DND-41 (cell line): ENCODE results near the gene AREL1.

Experiments
- ATAC-seq: fragments of 200-7000 bp; cut with Tn5 transposase; 3 replicates; pipeline ENCODE4 v1.9.1; 2021; ENCODE audit warnings: low read depth; ENCODE audit not compliant: insufficient read depth
- DNase-seq: peaks from one replicate; pipeline ENCODE4 v3.0.0-alpha.2; 2020
- H2AFZ ChIP-seq: 2 replicates; pipeline ENCODE4 v1.6.0; 2012; ENCODE audit warnings: low read depth, low read length
- H3K27ac ChIP-seq: 2 replicates; pipeline ENCODE4 v1.5.1; 2012; ENCODE audit warnings: low read length, inconsistent platforms
- H3K27me3 ChIP-seq: fragments of 200-600 bp; sonication (generic); 2 replicates; pipeline ENCODE4 v1.6.0; 2012; ENCODE audit warnings: low read length, mild to moderate bottlenecking, inconsistent platforms; ENCODE audit not compliant: insufficient read depth, poor library complexity
- H3K36me3 ChIP-seq: 2 replicates; pipeline ENCODE4 v1.5.1; 2012; ENCODE audit warnings: low read length, inconsistent platforms; ENCODE audit not compliant: insufficient read depth
- H3K4me1 ChIP-seq: 2 replicates; pipeline ENCODE4 v1.5.1; 2012; ENCODE audit warnings: mild to moderate bottlenecking, low read length; ENCODE audit not compliant: insufficient read depth
- H3K4me2 ChIP-seq: 2 replicates; pipeline ENCODE4 v1.6.0; 2012; ENCODE audit warnings: mild to moderate bottlenecking, moderate library complexity, low read length, inconsistent platforms; ENCODE audit not compliant: insufficient read depth
- H3K4me3 ChIP-seq, 2 experiments: fragments of 200-600 bp in 1 of 2; shearing (Covaris generic) in 1 of 2; 2 replicates each; pipeline ENCODE4 v1.5.1; 2012 to 2016; ENCODE audit warnings: inconsistent platforms in 2 of 2, low read length in 2 of 2, mild to moderate bottlenecking in 2 of 2, low read depth in 1 of 2, moderate library complexity in 1 of 2
- H3K79me2 ChIP-seq: 2 replicates; pipeline ENCODE4 v1.6.0; 2012; ENCODE audit warnings: low read length, inconsistent platforms; ENCODE audit not compliant: insufficient read depth
- H3K9ac ChIP-seq: 2 replicates; pipeline ENCODE4 v1.6.0; 2012; ENCODE audit warnings: low read depth, mild to moderate bottlenecking, inconsistent platforms, low read length, moderate library complexity
- H3K9me3 ChIP-seq: 2 replicates; pipeline ENCODE4 v1.5.1; 2012; ENCODE audit warnings: low read length, moderate library complexity, mild to moderate bottlenecking, inconsistent platforms; ENCODE audit not compliant: insufficient read depth, severe bottlenecking
- H4K20me1 ChIP-seq: 2 replicates; pipeline ENCODE4 v1.6.0; 2012; ENCODE audit warnings: low read length; ENCODE audit not compliant: insufficient read depth
- CTCF ChIP-seq: IDR thresholded peaks from 2 replicates; pipeline ENCODE4 v1.5.1; 2012; ENCODE audit warnings: borderline replicate concordance, low read length, moderate library complexity, mild to moderate bottlenecking; ENCODE audit not compliant: poor library complexity, severe bottlenecking; ENCODE audit errors: extremely low read depth
- EZH2 ChIP-seq: IDR thresholded peaks from 3 replicates; pipeline ENCODE4 v1.6.1; 2012; ENCODE audit warnings: borderline replicate concordance, low read depth, mild to moderate bottlenecking, moderate library complexity, low read length, inconsistent platforms; ENCODE audit not compliant: severe bottlenecking

The AREL1 gene

GRCh38 chr14:74613211-74613914 lies 99.5 kb downstream of the AREL1 start:
- DNase-seq (no peak), ATAC-seq (no peak)
- H3K4me3 ChIP-seq, result no peak overlapping the region
- no peaks in the 10 kb centered on the region for H3K27me3 ChIP-seq
- H4K20me1 ChIP-seq, result no peaks in the 10 kb centered on the region
- no peak overlapping the region for H2AFZ ChIP-seq
- H3K9ac ChIP-seq, result no peak overlapping the region
- no peak overlapping the region for H3K27ac ChIP-seq
- TF ChIP-seq EZH2 (no peak), CTCF (no peak)
- H3K4me1 ChIP-seq, result peaks cover 7% of the 10 kb centered on the region; the same call in 1 of the 2 replicates
- no peaks in the 10 kb centered on the region for H3K36me3 ChIP-seq
- H3K79me2 ChIP-seq, result no peaks in the 10 kb centered on the region
- no peak overlapping the region for H3K4me2 ChIP-seq
- no peaks in the 10 kb centered on the region for H3K9me3 ChIP-seq

- no peaks in the 10 kb centered on the region for H3K79me2 ChIP-seq
- 0 out of 2 replicates have a peak, but pooled peaks cover 4% of the 10 kb centered on the region for H3K4me1 ChIP-seq
- peak; percentile 72 for DNase-seq
- no peaks in the 10 kb centered on the region for H3K27me3 ChIP-seq
- TF ChIP-seq CTCF, result no peak
- TF ChIP-seq EZH2, result no peak
- no peak overlapping the region for H3K9ac ChIP-seq
- no peak overlapping the region for H3K27ac ChIP-seq
- ATAC-seq, result peak; percentile 84
- peak overlapping the region; percentile 56 for H2AFZ ChIP-seq
- peak overlapping the region; percentile 59 for H3K4me2 ChIP-seq
- no peaks in the 10 kb centered on the region for H3K36me3 ChIP-seq
- no peaks in the 10 kb centered on the region for H4K20me1 ChIP-seq
- no peaks in the 10 kb centered on the region for H3K9me3 ChIP-seq
- peak overlapping the region in 1 of 2 experiments; percentile 31; a peak in 2 of 4 replicates for H3K4me3 ChIP-seq
These were observed 100.4 kb downstream of the AREL1 start for GRCh38 chr14:74612350-74613021.

- 0 out of 2 replicates have a peak, but pooled peaks cover 4% of the 10 kb centered on the region for H3K4me1 ChIP-seq
- H2AFZ ChIP-seq, result peak within 1 kb of the TSS; percentile 56
- TF ChIP-seq CTCF (no peak), EZH2 (no peak)
- H3K9ac ChIP-seq, result no peak within 1 kb of the TSS
- H3K4me3 ChIP-seq, result peak within 1 kb of the TSS in 1 of 2 experiments; percentile 31; a peak in 2 of 4 replicates
- no peaks in the 10 kb centered on the region for H3K9me3 ChIP-seq
- H3K27me3 ChIP-seq, result peaks cover under 1% of the 10 kb centered on the region
- H4K20me1 ChIP-seq, result no peaks in the 10 kb centered on the region
- DNase-seq (no peak), ATAC-seq (no peak)
- H3K36me3 ChIP-seq, result no peaks in the 10 kb centered on the region
- H3K4me2 ChIP-seq, result peak within 1 kb of the TSS; percentile 59
- no peaks in the 10 kb centered on the region for H3K79me2 ChIP-seq
- H3K27ac ChIP-seq, result no peak within 1 kb of the TSS
These were observed 101.1 kb downstream of the AREL1 start, which contains the start of gene LTBP2 for GRCh38 chr14:74611650-74612349. Gene LTBP2 (minus strand): TSS chr14:74612237. CDS start chr14:74611944, 293 bp downstream.
